Body of pancreas (tissue), 4 donors: ENCODE data around the gene CARD8. TPM values are rescaled to one million over a fixed set of nuclear protein-coding genes. Genes with fewer than 3 reads are reported as not detected.
"Not testable (repeated sequence)": the region's sequence is repeated elsewhere in the genome, so short reads cannot be mapped to it uniquely, and the experiment has no call there.

Experiments used
- ATAC-seq: fragments of 150-250 bp; one replicate; pipeline ENCODE4 v1.9.1; 2016
- DNase-seq, 4 donors: peaks; one replicate each; pipeline ENCODE4 v3.0.0-alpha.2; 2019
- H3K27ac ChIP-seq, 4 donors: fragments of 200-600 bp; sonication (generic); 1 replicate in 3 of 4; 2 replicates in 1 of 4; pipeline versions ENCODE4 v1.5.1 to v1.6.1; 2016 to 2019; ENCODE audit warnings: mild to moderate bottlenecking in 1 of 4, mixed read lengths in 1 of 4, moderate library complexity in 1 of 4
- H3K27me3 ChIP-seq, 2 donors: fragments of 200-600 bp; sonication (generic); one replicate each; pipeline ENCODE4 v1.6.0; 2016; ENCODE audit warnings: mild to moderate bottlenecking in 1 of 2
- H3K36me3 ChIP-seq, 2 donors: fragments of 200-600 bp; sonication (generic); replicated peaks in 1 of 2; 2 replicates each; pipeline ENCODE4 v1.5.1; 2016; ENCODE audit warnings: low read depth in 2 of 2; ENCODE audit not compliant: insufficient read depth in 1 of 2
- H3K4me1 ChIP-seq: fragments of 200-600 bp; sonication (generic); one replicate; pipeline ENCODE4 v1.6.0; 2016
- H3K4me3 ChIP-seq, 2 donors: fragments of 200-600 bp; sonication (generic); 1 replicate in 1 of 2; 2 replicates in 1 of 2; pipeline ENCODE4 v1.5.1; 2016 to 2019
- H3K9me3 ChIP-seq, 3 donors: fragments of 200-600 bp; sonication (generic); 1 replicate in 2 of 3; 2 replicates in 1 of 3; pipeline ENCODE4 v1.5.1; 2016
- CTCF ChIP-seq, 7 experiments: fragments of 450-650 bp in 4 of 7; fragments of 200-600 bp in 3 of 7; sonication (generic) in 3 of 7; IDR thresholded peaks; one replicate each; pipeline ENCODE4 v1.5.1; 2016 to 2019; ENCODE audit warnings: antibody characterized with exemption in 7 of 7
- POLR2A ChIP-seq, 3 donors: fragments of 450-650 bp; IDR thresholded peaks; one replicate each; pipeline ENCODE4 v1.6.1; 2016; ENCODE audit warnings: antibody characterized with exemption in 3 of 3, mild to moderate bottlenecking in 2 of 3
- WGBS, 2 donors: methylation state at CpG; one replicate each; pipeline ENCODE4 v1.1.5; 2017; 5-methylcytosine and 5-hydroxymethylcytosine counted together
- intact Hi-C: fragments of 100-400 bp; cut with DNase I; formaldehyde crosslinking; loops from one replicate; pipeline ENCODE4 v1.15.1; 2023
- total RNA-seq, 2 donors: library from RNA; depleted of rRNA; stranded (reverse); fragments of >200 nt; gene quantifications; one replicate each; pipeline ENCODE4 v1.1.0, GENCODE V29; 2016

Gene CARD8
- total RNA-seq, 2 donors from 2014 or later = 23.7 to 24.4 TPM

- ATAC-seq, H3K9me3 ChIP-seq, H3K27me3 ChIP-seq, intact Hi-C loops, H3K36me3 ChIP-seq, DNase-seq, H3K4me3 ChIP-seq, H3K4me1 ChIP-seq: not testable (repeated sequence)
- peak overlapping the region in 3 of 4 donors; percentile 78 to 86 (median 81) for H3K27ac ChIP-seq
- WGBS, 2 donors = 44 to 48% methylated on average over 8 of the region's 8 CpGs
Observed at GRCh38 chr19:48260359-48260714, 4.6 kb upstream of the CARD8 start.

- ATAC-seq, H3K9me3 ChIP-seq, H3K36me3 ChIP-seq, intact Hi-C loops, DNase-seq, H3K27me3 ChIP-seq, H3K4me3 ChIP-seq, H3K27ac ChIP-seq: not testable (repeated sequence)
- 56 to 60% methylated on average over 4 of the region's 4 CpGs for WGBS, 2 donors
- peaks cover 16% of the 10 kb centered on the region for H3K4me1 ChIP-seq
Observed at GRCh38 chr19:48258992-48259391, 3.3 kb upstream of the CARD8 start.

GRCh38 chr19:48258350-48258749, 2.6 kb upstream of the CARD8 start:
- Histone ChIP-seq H3K4me1 (peaks cover 19% of the 10 kb centered on the region), H3K27me3 (no peaks in the 10 kb centered on the region), H3K27ac (peak overlapping the region in 1 of 4 donors; percentile 32), H3K36me3 (no peaks in the 10 kb centered on the region), H3K9me3 (no peaks in the 10 kb centered on the region), H3K4me3 (no peak overlapping the region)
- no peak for DNase-seq
- 50 to 69% methylated on average over 6 of the region's 6 CpGs for WGBS, 2 donors
- intact Hi-C loops = no loop called here
- TF ChIP-seq POLR2A (IDR thresholded peaks at IDR 0.05) = no peak
- TF ChIP-seq CTCF (IDR thresholded peaks at IDR 0.05) = no peak
- no peak for ATAC-seq

- Histone ChIP-seq H3K27ac (no peak overlapping the region), H3K36me3 (no peaks in the 10 kb centered on the region), H3K9me3 (no peaks in the 10 kb centered on the region), H3K27me3 (no peaks in the 10 kb centered on the region), H3K4me3 (no peak overlapping the region), H3K4me1 (peaks cover 18% of the 10 kb centered on the region)
- 91 to 97% methylated on average over 4 of the region's 4 CpGs for WGBS, 2 donors
- intact Hi-C loops = no loop called here
- DNase-seq = no peak
- no peak for ATAC-seq
- TF ChIP-seq CTCF (IDR thresholded peaks at IDR 0.05) (no peak), POLR2A (IDR thresholded peaks at IDR 0.05) (no peak)
Observed at GRCh38 chr19:48254529-48254970, 1.2 kb downstream of the CARD8 start.

- intact Hi-C loops = no loop called here
- DNase-seq (no peak), ATAC-seq (no peak)
- H3K27ac ChIP-seq = no peak overlapping the region
- no peak overlapping the region for H3K4me3 ChIP-seq
- TF ChIP-seq POLR2A (IDR thresholded peaks at IDR 0.05) = no peak
- no peak for TF ChIP-seq CTCF (IDR thresholded peaks at IDR 0.05)
- no peaks in the 10 kb centered on the region for H3K36me3 ChIP-seq
- no peaks in the 10 kb centered on the region for H3K27me3 ChIP-seq
- H3K9me3 ChIP-seq = no peaks in the 10 kb centered on the region
- H3K4me1 ChIP-seq = peaks cover 16% of the 10 kb centered on the region
Observed at GRCh38 chr19:48253999-48254398, 1.7 kb downstream of the CARD8 start.

GRCh38 chr19:48252609-48253008, 3.1 kb downstream of the CARD8 start:
- peaks cover 16% of the 10 kb centered on the region for H3K4me1 ChIP-seq

More at GRCh38 chr19:48252609-48253008, 3.1 kb downstream of the CARD8 start:
- DNase-seq (no peak), ATAC-seq (no peak)
- Histone ChIP-seq H3K27me3 (no peaks in the 10 kb centered on the region), H3K4me3 (no peak overlapping the region), H3K27ac (no peak overlapping the region), H3K36me3 (no peaks in the 10 kb centered on the region), H3K9me3 (no peaks in the 10 kb centered on the region)
- intact Hi-C loops = no loop called here
- WGBS, 2 donors = 71 to 73% methylated on average over 4 of the region's 4 CpGs
- no peak for TF ChIP-seq POLR2A (IDR thresholded peaks at IDR 0.05)
- no peak for TF ChIP-seq CTCF (IDR thresholded peaks at IDR 0.05)
